ENCODE measurements around the gene SRRM5.

- TF ChIP-seq CTCF (IDR thresholded peaks at IDR 0.05) (no peak), POLR2AphosphoS5 (IDR thresholded peaks at IDR 0.05) (no peak), POLR2A (IDR thresholded peaks at IDR 0.05) (no peak)
Measured at GRCh38 chr19:43610493-43610892, 1.4 kb upstream of the SRRM5 start.
